H9 (cell line): Measurements from ENCODE around the gene TEX264. TPM values are rescaled to one million over a fixed set of nuclear protein-coding genes. Genes with fewer than 3 reads are reported as not detected.

Experiments used
- DNase-seq: peaks from one replicate; pipeline ENCODE4 v3.0.0-alpha.2; 2017
- H2AFZ ChIP-seq: one replicate; pipeline ENCODE4 v1.6.1; 2013; ENCODE audit warnings: mild to moderate bottlenecking, low read length, control low read depth, moderate library complexity
- H2AK5ac ChIP-seq: 2 replicates; pipeline ENCODE4 v1.6.1; 2013; ENCODE audit warnings: low read length, control low read depth, mixed read lengths; ENCODE audit not compliant: insufficient read length
- H2BK120ac ChIP-seq: one replicate; pipeline ENCODE4 v1.6.1; 2013; ENCODE audit warnings: low read depth, mild to moderate bottlenecking, low read length, control low read depth, inconsistent platforms; ENCODE audit not compliant: poor library complexity, severe bottlenecking
- H2BK12ac ChIP-seq: 2 replicates; pipeline ENCODE4 v1.6.1; 2013; ENCODE audit warnings: low read length, control low read depth, mixed read lengths, low read depth; ENCODE audit not compliant: insufficient read length
- H2BK15ac ChIP-seq: 2 replicates; pipeline ENCODE4 v1.6.1; 2013; ENCODE audit warnings: low read depth, low read length, control low read depth
- H2BK20ac ChIP-seq: one replicate; pipeline ENCODE4 v1.6.1; 2013; ENCODE audit warnings: low read depth, mild to moderate bottlenecking, low read length, control low read depth, inconsistent platforms; ENCODE audit not compliant: poor library complexity, severe bottlenecking
- H2BK5ac ChIP-seq: 2 replicates; pipeline ENCODE4 v1.6.1; 2013; ENCODE audit warnings: low read length, control low read depth, mixed read lengths; ENCODE audit not compliant: insufficient read length
- H3K14ac ChIP-seq: 2 replicates; pipeline ENCODE4 v1.6.1; 2013; ENCODE audit warnings: low read length, control low read depth; ENCODE audit not compliant: insufficient read depth
- H3K18ac ChIP-seq: 2 replicates; pipeline ENCODE4 v1.6.1; 2013; ENCODE audit warnings: low read depth, mild to moderate bottlenecking, mixed read lengths, low read length, control low read depth; ENCODE audit not compliant: insufficient read length
- H3K23ac ChIP-seq: 2 replicates; pipeline ENCODE4 v1.6.1; 2013; ENCODE audit warnings: low read length, control low read depth, mixed read lengths, low read depth; ENCODE audit not compliant: insufficient read length
- H3K23me2 ChIP-seq: 2 replicates; pipeline ENCODE4 v1.6.1; 2013; ENCODE audit warnings: low read depth, mild to moderate bottlenecking, mixed read lengths, low read length, control low read depth; ENCODE audit not compliant: insufficient read length, poor library complexity, severe bottlenecking
- H3K27ac ChIP-seq: 2 replicates; pipeline ENCODE4 v1.5.1; 2013; ENCODE audit warnings: low read length, control low read depth, mixed read lengths, low read depth; ENCODE audit not compliant: insufficient read length
- H3K27me3 ChIP-seq: 2 replicates; pipeline ENCODE4 v1.6.1; 2013; ENCODE audit warnings: low read length, control low read depth, inconsistent platforms; ENCODE audit not compliant: insufficient read depth
- H3K4ac ChIP-seq: 2 replicates; pipeline ENCODE4 v1.6.1; 2013; ENCODE audit warnings: low read depth, mild to moderate bottlenecking, control low read depth, inconsistent platforms, low read length, moderate library complexity
- H3K4me1 ChIP-seq: 2 replicates; pipeline ENCODE4 v1.6.1; 2013; ENCODE audit warnings: low read length, control low read depth, inconsistent platforms; ENCODE audit not compliant: insufficient read depth
- H3K4me2 ChIP-seq: 2 replicates; pipeline ENCODE4 v1.6.1; 2013; ENCODE audit warnings: low read length, control low read depth, mixed read lengths; ENCODE audit not compliant: insufficient read length, insufficient read depth
- H3K56ac ChIP-seq: 2 replicates; pipeline ENCODE4 v1.6.1; 2013; ENCODE audit warnings: low read depth, mild to moderate bottlenecking, mixed read lengths, low read length, control low read depth; ENCODE audit not compliant: insufficient read length
- H3K79me1 ChIP-seq: 2 replicates; pipeline ENCODE4 v1.6.1; 2013; ENCODE audit warnings: low read depth, mild to moderate bottlenecking, moderate library complexity, low read length, control low read depth, inconsistent platforms; ENCODE audit not compliant: insufficient read depth, poor library complexity, severe bottlenecking
- H3K79me2 ChIP-seq: 2 replicates; pipeline ENCODE4 v1.6.1; 2013; ENCODE audit warnings: low read length, control low read depth, inconsistent platforms; ENCODE audit not compliant: insufficient read depth
- H3K9ac ChIP-seq: 2 replicates; pipeline ENCODE4 v1.6.1; 2013; ENCODE audit warnings: low read length, control low read depth, mixed read lengths; ENCODE audit not compliant: insufficient read length; ENCODE audit errors: extremely low read depth
- H3K9me3 ChIP-seq: one replicate; pipeline ENCODE4 v1.6.1; 2013; ENCODE audit warnings: low read depth, low read length, inconsistent platforms; ENCODE audit not compliant: control insufficient read depth
- H3T11ph ChIP-seq: one replicate; pipeline ENCODE4 v1.6.1; 2013; ENCODE audit warnings: mild to moderate bottlenecking, low read length, control low read depth, inconsistent platforms
- H4K20me1 ChIP-seq: one replicate; pipeline ENCODE4 v1.6.1; 2013; ENCODE audit not compliant: control insufficient read depth, insufficient read length, insufficient read depth
- H4K5ac ChIP-seq: 2 replicates; pipeline ENCODE4 v1.6.1; 2013; ENCODE audit warnings: low read depth, mild to moderate bottlenecking, mixed read lengths, low read length, control low read depth; ENCODE audit not compliant: insufficient read length
- H4K8ac ChIP-seq: replicated peaks from 2 replicates; pipeline ENCODE4 v1.6.1; 2013; ENCODE audit warnings: low read length, control low read depth, mixed read lengths, low read depth; ENCODE audit not compliant: insufficient read length
- H4K91ac ChIP-seq: 2 replicates; pipeline ENCODE4 v1.6.1; 2013; ENCODE audit warnings: low read depth, mild to moderate bottlenecking, moderate library complexity, mixed read lengths, low read length, control low read depth; ENCODE audit not compliant: insufficient read length
- H3K27ac Mint-ChIP-seq, 3 experiments: 2 replicates in 2 of 3; 3 replicates in 1 of 3; pipeline ENCODE4 v1.8.0; 2020 to 2021; ENCODE audit warnings: mixed read lengths in 3 of 3, mild to moderate bottlenecking in 1 of 3, moderate library complexity in 1 of 3
- H3K27me3 Mint-ChIP-seq: 2 replicates; pipeline ENCODE4 v1.8.0; 2021; ENCODE audit warnings: low read depth, mild to moderate bottlenecking, moderate library complexity, mixed read lengths
- H3K36me3 Mint-ChIP-seq, 3 experiments: 2 replicates in 2 of 3; 3 replicates in 1 of 3; pipeline ENCODE4 v1.8.0; 2020 to 2021; ENCODE audit warnings: low read depth in 3 of 3, mixed read lengths in 3 of 3; ENCODE audit not compliant: insufficient read depth in 1 of 3
- H3K4me1 Mint-ChIP-seq, 2 experiments: 2 replicates each; pipeline ENCODE4 v1.8.0; 2020; ENCODE audit warnings: mixed read lengths in 2 of 2
- H3K4me3 Mint-ChIP-seq, 2 experiments: 2 replicates in 1 of 2; 3 replicates in 1 of 2; pipeline ENCODE4 v1.8.0; 2020 to 2021; ENCODE audit warnings: mild to moderate bottlenecking in 2 of 2, mixed read lengths in 2 of 2, moderate library complexity in 1 of 2
- H3K9me3 Mint-ChIP-seq, 2 experiments: 2 replicates in 1 of 2; 3 replicates in 1 of 2; pipeline ENCODE4 v1.8.0; 2020; ENCODE audit warnings: mild to moderate bottlenecking in 2 of 2, mixed read lengths in 2 of 2, moderate library complexity in 1 of 2
- CTCF ChIP-seq: fragments of 200-600 bp; sonication (generic); conservative IDR thresholded peaks from 3 replicates; pipeline ENCODE4 v1.8.0; 2021; ENCODE audit warnings: antibody characterized with exemption, mild to moderate bottlenecking
- WGBS: extraction: QIAGEN DNeasy Blood & Tissue Kit; methylation state at CpG from one replicate; pipeline ENCODE4 v1.1.7; 2013; ENCODE audit warnings: missing lambda C conversion rate, low lambda C conversion rate, mixed read lengths; ENCODE audit not compliant: insufficient read length; ENCODE audit errors: extremely low coverage; 5-methylcytosine and 5-hydroxymethylcytosine counted together
- total RNA-seq: library from RNA; stranded (reverse); gene quantifications from 2 replicates; pipeline ENCODE4 v1.2.1, GENCODE V29; 2021

The TEX264 gene
- total RNA-seq, 1 experiment from 2014 or later, result 17.3 TPM

GRCh38 chr3:51662456-51662855 lies 8.6 kb upstream of the TEX264 start:
- no peak overlapping the region for H3K4me2 ChIP-seq
- H2BK5ac ChIP-seq, result no peak overlapping the region
- Mint-ChIP-seq H3K9me3 (no peaks in the 10 kb centered on the region), H3K27me3 (peaks cover 2% of the 10 kb centered on the region; the same call in 1 of the 2 replicates), H3K4me3 (no peak overlapping the region), H3K4me1 (peaks cover 0 to 5% of the 10 kb centered on the region in 2 experiments; a peak in 2 of 4 replicates), H3K36me3 (peaks cover 40 to 62% (median 57%) of the 10 kb centered on the region in 3 experiments), H3K27ac (no peak overlapping the region)
- H3K79me1 ChIP-seq, result no peaks in the 10 kb centered on the region
- H3T11ph ChIP-seq, result no peak overlapping the region
- H4K8ac ChIP-seq, result no peak overlapping the region
- DNase-seq, result no peak
- H3K4me1 ChIP-seq, result no peaks in the 10 kb centered on the region
- no CpG with 5 or more reads among the region's 14 CpGs for WGBS
- H3K27me3 ChIP-seq, result no peaks in the 10 kb centered on the region
- H3K4ac ChIP-seq, result no peak overlapping the region
- no peak overlapping the region for H3K18ac ChIP-seq
- H3K23me2 ChIP-seq, result no peaks in the 10 kb centered on the region
- H4K91ac ChIP-seq, result no peak overlapping the region
- no peak overlapping the region for H3K9ac ChIP-seq
- no peak overlapping the region for H3K23ac ChIP-seq
- H2BK12ac ChIP-seq, result no peak overlapping the region
- H4K20me1 ChIP-seq, result no peaks in the 10 kb centered on the region
- no peak overlapping the region for H2BK15ac ChIP-seq
- no peaks in the 10 kb centered on the region for H3K79me2 ChIP-seq
- no peak overlapping the region for H2BK20ac ChIP-seq
- H2AK5ac ChIP-seq, result no peak overlapping the region
- H3K9me3 ChIP-seq, result no peaks in the 10 kb centered on the region
- no peak overlapping the region for H4K5ac ChIP-seq
- no peak overlapping the region for H3K14ac ChIP-seq
- no peak overlapping the region for H2BK120ac ChIP-seq
- H3K27ac ChIP-seq, result no peak overlapping the region
- no peak overlapping the region for H3K56ac ChIP-seq
- no peak overlapping the region for H2AFZ ChIP-seq
- TF ChIP-seq CTCF, result no peak
